HG03558 (cell line): ENCODE results near the gene NOS1AP.

Experiments
- ATAC-seq: cut with Tn5 transposase; IDR thresholded peaks from one replicate; pipeline ENCODE4 v1.9.1; 2021; ENCODE audit warnings: moderate number of reproducible peaks; ENCODE audit not compliant: unreplicated experiment; ENCODE audit errors: extremely low read depth

NOS1AP gene

GRCh38 chr1:162372159-162373071 lies 302.9 kb downstream of the NOS1AP start:
- no peak for ATAC-seq

GRCh38 chr1:162373072-162373427 lies 303.6 kb downstream of the NOS1AP start:
- ATAC-seq = no peak

DNA sequence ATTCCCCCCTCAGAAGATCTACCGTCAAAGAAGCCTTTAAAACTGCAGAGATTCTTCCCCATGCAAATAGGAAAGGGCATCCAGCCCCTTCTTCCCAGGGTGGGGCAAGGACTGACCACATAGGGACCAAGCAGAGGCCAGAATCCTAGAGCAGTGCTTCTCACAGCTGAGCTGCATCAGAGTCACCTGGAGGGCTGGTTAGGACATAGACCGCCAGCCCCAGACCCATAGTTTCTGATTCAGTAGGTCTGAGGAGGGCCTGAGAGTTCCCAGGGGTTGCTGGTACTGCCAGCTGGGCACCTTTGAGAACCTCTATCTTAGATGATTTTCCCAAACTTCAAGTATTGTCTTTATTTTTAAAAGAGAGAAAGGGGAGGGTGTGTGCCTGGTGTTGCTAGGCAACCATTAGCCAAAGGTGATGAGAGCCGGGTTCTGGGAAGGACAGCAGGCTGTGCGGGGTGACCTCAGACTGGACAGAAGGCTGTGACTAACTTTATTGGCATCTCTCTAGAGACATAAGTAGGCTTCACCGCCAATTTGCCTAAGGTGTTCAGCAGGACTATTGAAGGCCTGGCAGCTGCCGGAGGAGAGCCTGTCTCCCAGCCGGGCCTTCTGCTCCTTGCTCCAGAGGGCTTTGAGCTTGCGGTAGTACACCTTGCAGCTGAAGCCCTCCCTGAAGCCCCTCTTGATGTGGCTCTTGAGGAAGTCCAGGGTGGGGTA lies 304.2 kb downstream of the NOS1AP start:
- ATAC-seq = no peak

DNA sequence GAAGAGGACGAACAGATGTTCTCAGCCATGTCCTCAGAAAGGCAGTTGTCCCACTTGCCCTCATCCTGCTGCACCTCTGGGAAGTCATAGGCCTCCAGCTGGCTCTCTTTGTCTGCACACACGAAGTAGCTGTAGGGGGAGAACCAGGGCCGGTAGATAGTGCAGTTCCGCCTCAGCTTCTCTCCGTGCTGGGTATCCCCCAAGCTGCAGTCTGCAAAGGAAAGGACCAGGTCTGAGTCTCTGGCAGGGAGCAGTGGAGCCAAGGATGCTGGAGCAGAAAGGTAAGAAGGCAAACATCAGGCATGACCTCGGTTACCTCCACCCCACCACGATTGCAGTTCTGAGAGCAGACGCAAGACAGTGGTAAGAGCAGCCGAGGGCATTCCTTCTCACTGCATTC lies 304.9 kb downstream of the NOS1AP start:
- ATAC-seq = no peak

DNA sequence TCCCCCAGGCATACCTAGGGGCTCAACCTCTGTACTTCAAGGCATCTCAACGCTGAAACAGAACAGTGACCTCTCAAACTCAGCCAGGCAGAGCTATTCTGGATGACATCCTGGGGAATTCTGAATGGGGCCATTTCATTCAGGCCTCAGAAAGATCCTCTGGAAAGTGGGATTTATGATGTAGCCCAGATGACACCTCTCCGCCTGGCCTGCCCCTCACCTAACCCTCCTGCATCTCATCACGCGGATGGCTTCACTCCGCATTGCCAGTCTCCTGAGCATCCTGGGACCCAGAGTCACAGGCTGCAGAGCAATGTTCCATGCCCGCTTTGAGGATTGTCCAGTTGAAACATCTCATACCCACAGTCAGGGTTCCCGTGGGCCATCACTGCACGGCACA lies 306.0 kb downstream of the NOS1AP start:
- ATAC-seq = no peak

GRCh38 chr1:162376691-162377090 lies 307.2 kb downstream of the NOS1AP start, which contains the start of gene SPATA46:
TSS of gene SPATA46 (minus strand) at chr1:162376854. CDS start at chr1:162376790, 64 bp downstream.
- no peak for ATAC-seq

DNA sequence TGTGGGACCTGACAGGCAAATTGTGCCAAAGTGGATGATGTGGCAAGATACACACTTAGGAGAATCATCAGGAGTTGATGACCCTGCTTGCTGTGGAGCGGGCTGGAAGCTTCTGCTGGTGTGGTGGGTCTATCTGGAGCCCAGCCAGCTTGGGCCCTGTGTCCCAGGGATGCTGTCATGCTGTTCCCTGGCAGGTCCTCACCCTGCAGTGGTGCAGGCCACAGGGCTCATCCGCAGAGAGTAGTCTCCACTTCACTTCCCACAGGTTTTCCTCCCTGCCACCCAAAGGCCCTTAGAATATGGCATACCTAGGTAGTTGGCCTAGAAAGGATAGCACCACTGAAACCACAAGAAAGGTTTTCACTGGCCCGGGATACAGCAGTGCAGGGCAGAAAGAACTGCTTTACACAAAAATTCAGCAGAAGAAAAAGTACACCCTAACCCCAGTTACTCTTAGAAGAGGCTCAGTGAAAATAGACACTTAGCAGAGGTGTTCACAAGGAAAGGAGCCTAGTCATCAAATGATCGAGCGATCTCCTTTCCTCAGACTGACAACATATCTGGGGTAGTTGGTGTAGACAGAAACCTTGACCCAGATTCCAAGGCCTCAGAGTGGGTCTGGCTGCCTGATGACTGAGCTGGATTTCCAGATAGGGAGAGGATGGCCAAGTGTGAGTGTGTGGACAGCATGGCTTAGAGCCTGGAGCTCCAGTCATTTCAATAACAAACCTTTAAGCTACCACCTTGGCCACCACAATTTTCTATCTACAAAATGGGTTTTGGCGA lies 310.8 kb downstream of the NOS1AP start:
- no peak for ATAC-seq

GRCh38 chr1:162381383-162381782 lies 311.9 kb downstream of the NOS1AP start, which contains the start of gene C1orf226:
TSS of gene C1orf226 (plus strand) at chr1:162381728. CDS start at chr1:162381902, 174 bp downstream.
- ATAC-seq = no peak

- no peak for ATAC-seq
Observed at GRCh38 chr1:162381941-162382750, 312.7 kb downstream of the NOS1AP start.

DNA sequence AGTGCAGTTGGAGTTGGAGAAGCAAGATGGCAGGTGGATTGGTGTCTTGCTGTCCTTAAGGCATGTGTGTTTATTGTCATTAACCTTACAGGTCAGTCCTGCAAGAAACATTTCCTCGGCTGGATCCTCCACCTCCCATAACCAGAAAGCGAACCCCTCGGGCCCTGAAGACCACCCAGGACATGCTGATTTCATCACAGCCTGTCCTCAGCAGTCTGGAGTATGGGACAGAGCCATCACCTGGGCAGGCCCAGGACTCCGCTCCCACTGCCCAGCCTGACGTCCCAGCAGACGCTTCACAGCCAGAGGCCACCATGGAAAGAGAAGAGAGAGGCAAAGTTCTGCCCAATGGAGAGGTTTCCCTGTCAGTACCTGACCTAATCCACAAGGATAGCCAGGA lies 313.6 kb downstream of the NOS1AP start:
- no peak for ATAC-seq

- no peak for ATAC-seq
Observed at GRCh38 chr1:162383516-162383915, 314.0 kb downstream of the NOS1AP start.

DNA sequence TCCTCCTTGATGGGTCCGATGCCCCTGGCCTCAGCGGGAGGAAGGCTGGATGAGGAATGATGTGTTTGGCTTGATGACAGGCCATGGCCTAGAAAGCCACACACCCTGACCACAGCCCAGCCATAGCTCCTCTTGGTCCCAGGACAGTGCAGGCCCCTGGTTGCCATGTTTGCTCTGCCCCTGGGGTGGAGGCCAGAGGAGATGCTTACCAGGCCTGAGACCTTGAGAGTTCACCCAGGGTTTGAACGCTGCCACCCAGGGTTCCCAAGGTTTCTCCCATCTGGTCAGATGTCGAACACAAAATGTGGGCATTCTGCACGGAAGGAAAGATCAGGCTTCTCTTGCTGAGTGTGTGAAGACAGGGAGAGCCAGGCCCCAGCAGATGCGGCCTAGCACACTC lies 314.6 kb downstream of the NOS1AP start:
- no peak for ATAC-seq

GRCh38 chr1:162384601-162385279 lies 315.2 kb downstream of the NOS1AP start:
- no peak for ATAC-seq

DNA sequence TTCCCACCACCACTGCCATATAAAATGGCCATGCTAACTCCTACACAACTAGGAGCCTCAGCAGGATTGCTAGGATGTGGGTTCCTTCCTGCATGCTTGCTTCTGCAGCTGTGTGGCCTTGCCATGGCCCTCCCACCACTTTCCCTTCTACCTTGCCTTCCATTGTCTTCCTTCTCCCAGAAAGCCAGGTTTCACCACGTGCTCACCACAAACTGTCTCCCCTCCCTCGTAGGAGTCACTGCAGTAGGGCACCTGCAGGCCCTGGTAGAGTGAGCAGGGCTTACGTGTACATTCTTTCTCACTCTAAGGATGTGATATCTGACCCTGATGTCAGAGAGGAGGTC lies 315.8 kb downstream of the NOS1AP start:
- no peak for ATAC-seq

- no peak for ATAC-seq
Observed at GRCh38 chr1:162385702-162386101, 316.2 kb downstream of the NOS1AP start.

- ATAC-seq = no peak
Observed at GRCh38 chr1:162386292-162387225, 317.1 kb downstream of the NOS1AP start.

DNA sequence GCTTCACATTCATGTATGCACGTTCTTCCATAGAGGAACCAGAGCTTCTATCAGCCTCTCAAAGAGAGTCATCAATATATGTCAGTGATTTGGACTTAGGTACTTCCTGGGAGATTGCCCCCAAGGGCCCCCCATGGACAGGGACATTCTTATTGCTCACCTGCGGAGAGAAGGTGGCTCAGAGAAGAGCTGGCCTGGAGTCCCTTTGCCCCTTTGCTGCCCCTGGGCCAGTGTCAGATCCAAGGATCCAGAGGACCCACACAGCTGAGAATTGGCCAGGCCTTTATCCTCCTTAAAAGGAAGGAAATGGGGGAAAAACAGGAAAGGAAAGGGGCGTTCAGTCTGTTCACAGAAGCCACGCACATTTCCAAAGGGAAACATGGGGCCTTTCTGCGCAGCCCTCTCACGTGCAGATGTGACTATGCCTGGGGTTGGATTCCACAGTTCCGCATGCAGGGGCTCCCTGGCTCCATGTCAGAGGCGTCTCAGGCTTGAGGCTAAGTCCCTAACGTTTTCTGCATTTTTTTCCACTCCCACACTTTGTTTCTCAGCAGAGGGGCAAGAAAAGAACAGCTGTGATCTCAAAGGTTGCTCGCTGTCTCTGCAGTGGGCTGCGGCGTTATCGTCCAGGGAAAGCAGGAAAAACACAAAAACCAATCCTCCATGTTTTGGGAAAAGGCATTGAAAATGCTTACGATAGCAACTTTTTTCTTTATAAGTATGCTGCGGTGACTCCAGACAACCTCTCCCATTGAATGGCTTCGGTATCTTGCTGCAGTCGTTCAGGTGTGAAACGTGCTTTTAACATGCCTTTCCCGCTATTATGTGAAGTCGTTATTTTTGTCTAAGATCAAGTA lies 318.0 kb downstream of the NOS1AP start:
- ATAC-seq = no peak
